Epithelial cell of proximal tubule (primary cell): ENCODE results near the gene LILRA1. TPM values are rescaled to one million over a fixed set of nuclear protein-coding genes. Genes with fewer than 3 reads are reported as not detected.
"Not testable (repeated sequence)": the region's sequence is repeated elsewhere in the genome, so short reads cannot be mapped to it uniquely, and the experiment has no call there.

Experiments
- DNase-seq: peaks from one replicate; pipeline ENCODE4 v3.0.0-alpha.2; 2011; ENCODE audit warnings: low read depth
- H3K4me3 ChIP-seq: 2 replicates; pipeline ENCODE4 v1.5.1; 2011; ENCODE audit warnings: low read depth, mild to moderate bottlenecking, low read length
- total RNA-seq: library from RNA; depleted of rRNA; stranded (reverse); fragments of >200 nt; gene quantifications from 2 replicates; pipeline ENCODE4 v1.2.3, GENCODE V29; 2015
- TF ChIP-seq, protein P1 (sequence below): conservative IDR thresholded peaks from 2 replicates; pipeline ENCODE4 v1.5.1; 2012; ENCODE audit warnings: low read depth, mild to moderate bottlenecking, low read length

Gene LILRA1
- not detected in 2 replicates for total RNA-seq

GRCh38 chr19:54593445-54593844 lies at the start of gene LILRA1:
Gene LILRA1, plus strand, starts transcription at chr19:54593632. Its CDS starts 613 bp downstream, at chr19:54594245.
- not testable (repeated sequence) for DNase-seq

GRCh38 chr19:54548806-54549205 lies 44.6 kb upstream of the LILRA1 start:
- H3K4me3 ChIP-seq, result no peak overlapping the region
- no peak for DNase-seq
- TF ChIP-seq, protein P1, sequence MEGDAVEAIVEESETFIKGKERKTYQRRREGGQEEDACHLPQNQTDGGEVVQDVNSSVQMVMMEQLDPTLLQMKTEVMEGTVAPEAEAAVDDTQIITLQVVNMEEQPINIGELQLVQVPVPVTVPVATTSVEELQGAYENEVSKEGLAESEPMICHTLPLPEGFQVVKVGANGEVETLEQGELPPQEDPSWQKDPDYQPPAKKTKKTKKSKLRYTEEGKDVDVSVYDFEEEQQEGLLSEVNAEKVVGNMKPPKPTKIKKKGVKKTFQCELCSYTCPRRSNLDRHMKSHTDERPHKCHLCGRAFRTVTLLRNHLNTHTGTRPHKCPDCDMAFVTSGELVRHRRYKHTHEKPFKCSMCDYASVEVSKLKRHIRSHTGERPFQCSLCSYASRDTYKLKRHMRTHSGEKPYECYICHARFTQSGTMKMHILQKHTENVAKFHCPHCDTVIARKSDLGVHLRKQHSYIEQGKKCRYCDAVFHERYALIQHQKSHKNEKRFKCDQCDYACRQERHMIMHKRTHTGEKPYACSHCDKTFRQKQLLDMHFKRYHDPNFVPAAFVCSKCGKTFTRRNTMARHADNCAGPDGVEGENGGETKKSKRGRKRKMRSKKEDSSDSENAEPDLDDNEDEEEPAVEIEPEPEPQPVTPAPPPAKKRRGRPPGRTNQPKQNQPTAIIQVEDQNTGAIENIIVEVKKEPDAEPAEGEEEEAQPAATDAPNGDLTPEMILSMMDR, result no peak

More at GRCh38 chr19:54593445-54593844, at the start of gene LILRA1:
- not testable (repeated sequence) for H3K4me3 ChIP-seq

GRCh38 chr19:54549224-54549623 lies 44.2 kb upstream of the LILRA1 start:
- no peak overlapping the region for H3K4me3 ChIP-seq
- TF ChIP-seq, protein P1, result no peak
- no peak for DNase-seq

GRCh38 chr19:54551293-54551692 lies 42.1 kb upstream of the LILRA1 start:
- no peak overlapping the region for H3K4me3 ChIP-seq
- TF ChIP-seq, protein P1, result no peak
- DNase-seq, result no peak

- TF ChIP-seq, protein P1, result no peak
- DNase-seq, result no peak
- no peak overlapping the region for H3K4me3 ChIP-seq
Measured at GRCh38 chr19:54551950-54552912, 41.2 kb upstream of the LILRA1 start.

GRCh38 chr19:54552913-54553310 lies 40.5 kb upstream of the LILRA1 start:
- no peak for DNase-seq
- TF ChIP-seq, protein P1, result no peak
- H3K4me3 ChIP-seq, result no peak overlapping the region

DNA sequence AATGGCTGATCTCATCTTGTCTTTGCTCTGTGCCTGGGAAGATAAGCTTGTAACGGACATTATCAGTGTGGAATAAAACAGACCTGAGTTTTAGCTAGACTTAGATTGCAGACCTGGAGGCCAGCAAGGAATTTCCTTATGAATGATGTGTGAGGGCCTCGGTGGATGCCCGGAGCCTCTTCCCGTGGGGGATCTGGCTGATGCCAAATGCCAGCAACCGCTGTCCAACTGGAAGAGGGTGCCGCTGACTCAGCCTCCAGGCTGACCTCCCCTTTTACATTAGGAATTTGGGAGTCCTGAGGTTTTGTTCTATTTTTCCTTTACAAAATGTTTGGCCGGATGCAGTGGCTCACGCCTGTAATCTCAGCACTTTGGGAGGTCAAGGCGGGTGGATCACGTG lies 39.4 kb upstream of the LILRA1 start:
- no peak for DNase-seq
- no peak overlapping the region for H3K4me3 ChIP-seq
- TF ChIP-seq, protein P1, result no peak
